Natural killer cell (primary cell): ENCODE measurements around the gene HOXB6. TPM values are rescaled to one million over a fixed set of nuclear protein-coding genes. Genes with fewer than 3 reads are reported as not detected.

Source experiments
- ATAC-seq, 3 donors: fragments of 150-1000 bp in 2 of 3; fragments of 200-7000 bp in 1 of 3; cut with Tn5 transposase; 1 replicate in 1 of 3; 2 replicates in 2 of 3; pipeline ENCODE4 v1.10.0; 2021; ENCODE audit warnings: mild to moderate bottlenecking in 2 of 3, moderate library complexity in 2 of 3
- DNase-seq, 2 donors: peaks; one replicate each; pipeline versions ENCODE4 v3.0.0 to v3.0.0-alpha.2; 2013 to 2021; ENCODE audit warnings: mixed read lengths in 1 of 2
- H3K27ac ChIP-seq: one replicate; pipeline ENCODE4 v1.5.1; 2013; ENCODE audit warnings: mild to moderate bottlenecking, low read length
- H3K27me3 ChIP-seq: one replicate; pipeline ENCODE4 v1.6.1; 2013; ENCODE audit warnings: low read length; ENCODE audit not compliant: control insufficient read depth, insufficient read depth
- H3K36me3 ChIP-seq: one replicate; pipeline ENCODE4 v1.6.1; 2013; ENCODE audit warnings: low read length; ENCODE audit not compliant: control insufficient read depth, insufficient read depth
- H3K4me1 ChIP-seq: one replicate; pipeline ENCODE4 v1.6.1; 2013; ENCODE audit warnings: low read length; ENCODE audit not compliant: control insufficient read depth, insufficient read depth
- H3K4me3 ChIP-seq: one replicate; pipeline ENCODE4 v1.5.1; 2013; ENCODE audit warnings: low read length
- H3K9me3 ChIP-seq: one replicate; pipeline ENCODE4 v1.6.1; 2013; ENCODE audit warnings: low read length; ENCODE audit not compliant: control insufficient read depth, insufficient read depth
- H3K27ac Mint-ChIP-seq, 2 donors: one replicate each; pipeline ENCODE4 v1.8.0; 2022; ENCODE audit warnings: mild to moderate bottlenecking in 2 of 2, mixed read lengths in 2 of 2, moderate library complexity in 1 of 2
- H3K27me3 Mint-ChIP-seq, 2 donors: one replicate each; pipeline ENCODE4 v1.8.0; 2022; ENCODE audit warnings: low read depth in 2 of 2, mixed read lengths in 2 of 2
- H3K36me3 Mint-ChIP-seq: one replicate; pipeline ENCODE4 v1.8.0; 2022; ENCODE audit warnings: mixed read lengths
- H3K4me1 Mint-ChIP-seq, 2 donors: one replicate each; pipeline ENCODE4 v1.8.0; 2022; ENCODE audit warnings: mixed read lengths in 2 of 2
- H3K4me3 Mint-ChIP-seq: one replicate; pipeline ENCODE4 v1.8.0; 2022; ENCODE audit warnings: mild to moderate bottlenecking, moderate library complexity, mixed read lengths
- H3K9me3 Mint-ChIP-seq, 2 donors: one replicate each; pipeline ENCODE4 v1.8.0; 2022; ENCODE audit warnings: mixed read lengths in 2 of 2
- CTCF ChIP-seq: fragments of 200-600 bp; IDR thresholded peaks from one replicate; pipeline ENCODE4 v1.8.0; 2022; ENCODE audit warnings: antibody characterized with exemption
- WGBS: methylation state at CpG from one replicate; pipeline ENCODE4 v1.1.7; 2013; ENCODE audit warnings: missing lambda C conversion rate; ENCODE audit not compliant: insufficient coverage; 5-methylcytosine and 5-hydroxymethylcytosine counted together
- intact Hi-C: fragments of 100-400 bp; cut with micrococcal nuclease; formaldehyde crosslinking; loops from one replicate; pipeline ENCODE4 v1.14.2; 2022
- total RNA-seq, 4 donors: library from RNA; stranded (reverse); fragments of 120-200 nt in 1 of 4; gene quantifications; one replicate each; pipeline versions ENCODE4 v1.2.3 to v1.2.4, GENCODE V29; 2013 to 2022

The HOXB6 gene
- total RNA-seq, 3 donors from 2014 or later (not counting 1 experiment from before 2014, with no cell fraction given), result not detected

GRCh38 chr17:48630925-48631692 is 26.3 kb upstream of the HOXB6 start:
- Histone ChIP-seq H3K36me3 (no peaks in the 10 kb centered on the region), H3K4me3 (no peak overlapping the region), H3K27ac (no peak overlapping the region), H3K27me3 (peaks cover 70% of the 10 kb centered on the region), H3K9me3 (no peaks in the 10 kb centered on the region), H3K4me1 (peaks cover 21% of the 10 kb centered on the region)
- 81% methylated on average over 10 of the region's 15 CpGs for WGBS
- Mint-ChIP-seq H3K4me3 (no peak overlapping the region), H3K9me3 (no peaks in the 10 kb centered on the region), H3K4me1 (peaks cover 10 to 15% of the 10 kb centered on the region in 2 donors), H3K27ac (no peak overlapping the region), H3K36me3 (no peaks in the 10 kb centered on the region), H3K27me3 (peaks cover 85 to 92% of the 10 kb centered on the region in 2 donors)
- TF ChIP-seq CTCF, result no peak
- DNase-seq, result no peak
- no peak for ATAC-seq
- intact Hi-C loops, result no loop called here

- peaks cover 82 to 91% of the 10 kb centered on the region in 2 donors for H3K27me3 Mint-ChIP-seq
- DNase-seq, result no peak
- H3K27ac Mint-ChIP-seq, result no peak overlapping the region
- no peak for TF ChIP-seq CTCF
- ATAC-seq, result no peak
- Histone ChIP-seq H3K9me3 (no peaks in the 10 kb centered on the region), H3K36me3 (no peaks in the 10 kb centered on the region), H3K27me3 (peaks cover 65% of the 10 kb centered on the region), H3K4me1 (peaks cover 28% of the 10 kb centered on the region), H3K4me3 (no peak overlapping the region), H3K27ac (no peak overlapping the region)
- 95% methylated on average over 12 of the region's 15 CpGs for WGBS
- no peak overlapping the region for H3K4me3 Mint-ChIP-seq
- peaks cover 18 to 24% of the 10 kb centered on the region in 2 donors for H3K4me1 Mint-ChIP-seq
- H3K9me3 Mint-ChIP-seq, result no peaks in the 10 kb centered on the region
- intact Hi-C loops, result no loop called here
- H3K36me3 Mint-ChIP-seq, result no peaks in the 10 kb centered on the region
These were observed 25.5 kb upstream of the HOXB6 start for GRCh38 chr17:48630009-48630924.

GRCh38 chr17:48629411-48629759 is 24.6 kb upstream of the HOXB6 start:
- no peak overlapping the region for H3K27ac Mint-ChIP-seq
- TF ChIP-seq CTCF, result no peak
- peaks cover 18 to 25% of the 10 kb centered on the region in 2 donors for H3K4me1 Mint-ChIP-seq
- DNase-seq, result no peak
- H3K4me3 Mint-ChIP-seq, result no peak overlapping the region
- H3K27me3 ChIP-seq, result peaks cover 65% of the 10 kb centered on the region
- H3K9me3 Mint-ChIP-seq, result no peaks in the 10 kb centered on the region
- no peaks in the 10 kb centered on the region for H3K36me3 ChIP-seq
- H3K27me3 Mint-ChIP-seq, result peaks cover 74 to 87% of the 10 kb centered on the region in 2 donors
- intact Hi-C loops, result no loop called here
- 89% methylated on average over 5 of the region's 5 CpGs for WGBS
- H3K27ac ChIP-seq, result no peak overlapping the region
- no peaks in the 10 kb centered on the region for H3K9me3 ChIP-seq
- no peak for ATAC-seq
- H3K4me3 ChIP-seq, result no peak overlapping the region
- H3K4me1 ChIP-seq, result peaks cover 36% of the 10 kb centered on the region
- no peaks in the 10 kb centered on the region for H3K36me3 Mint-ChIP-seq
